ENCODE data around the gene SRL.

SRL gene

DNA sequence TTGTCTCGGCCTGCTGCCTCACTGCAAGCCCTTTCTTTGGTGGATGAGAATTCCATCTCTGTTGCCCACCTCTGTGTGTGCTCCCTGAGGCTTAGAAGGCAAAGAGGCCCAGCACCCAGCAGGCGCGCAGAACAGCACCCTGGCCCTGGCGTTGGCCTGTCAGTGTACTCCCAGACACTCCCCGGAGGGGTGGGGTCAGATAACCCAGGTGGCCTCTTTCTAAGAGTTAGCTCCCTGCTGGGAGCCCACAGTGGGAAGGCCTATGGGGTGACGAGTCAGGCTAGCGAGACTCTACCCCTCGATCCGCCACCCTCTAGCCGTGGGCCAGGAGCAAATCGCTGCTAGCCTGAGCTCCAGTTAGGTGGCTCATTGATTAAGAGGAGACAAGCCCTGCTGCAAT lies 38.1 kb downstream of the SRL start:
- Histone ChIP-seq H3K36me3 (replicated peaks in 1 of 2; ENCODE audit: control insufficient read depth in 2 of 2, insufficient read depth in 2 of 2, low read length in 2 of 2) (no peaks in the 10 kb centered on the region), H3K18ac (ENCODE audit: low read length) (peak overlapping the region; percentile 32), H3K79me1 (ENCODE audit: low read depth, low read length) (no peaks in the 10 kb centered on the region), H2BK15ac (ENCODE audit: low read length) (no peak overlapping the region), H3K4me3 (ENCODE audit: low read length in 2 of 2) (peak overlapping the region in 1 of 2 donors; percentile 25), H3K14ac (ENCODE audit: low read length) (no peak overlapping the region), H2AFZ (ENCODE audit: low read length) (no peak overlapping the region), H3K4ac (ENCODE audit: low read length) (no peak overlapping the region), H2AK5ac (ENCODE audit: low read depth, low read length) (no peak overlapping the region), H2BK12ac (ENCODE audit: low read length) (no peak overlapping the region), H4K91ac (ENCODE audit: low read depth, low read length, poor library complexity) (no peak overlapping the region), H3K4me2 (ENCODE audit: insufficient read depth, low read length, poor library complexity, severe bottlenecking) (no peak overlapping the region), H3K27ac (replicated peaks; ENCODE audit: low read length) (no peak overlapping the region), H4K8ac (ENCODE audit: low read depth, low read length) (no peak overlapping the region), H3K23ac (ENCODE audit: low read depth, low read length, poor library complexity) (no peak overlapping the region), H2BK5ac (ENCODE audit: low read length) (no peak overlapping the region), H3K4me1 (ENCODE audit: control insufficient read depth in 2 of 2, insufficient read depth in 1 of 2, low read depth in 1 of 2, low read length in 2 of 2) (peaks cover 0 to 4% of the 10 kb centered on the region in 2 donors), H3K9ac (ENCODE audit: low read depth, low read length, poor library complexity) (no peak overlapping the region), H2BK120ac (ENCODE audit: low read depth, low read length) (no peak overlapping the region), H3K9me3 (replicated peaks in 1 of 2; ENCODE audit: control insufficient read depth in 2 of 2, insufficient read depth in 1 of 2, low read depth in 1 of 2, low read length in 2 of 2) (peaks cover 0 to 2% of the 10 kb centered on the region in 2 donors), H3K27me3 (ENCODE audit: control insufficient read depth in 3 of 3, insufficient read depth in 3 of 3, low read depth in 1 of 3, low read length in 3 of 3) (peaks cover 0 to 30% (median 0%) of the 10 kb centered on the region in 3 experiments)
- DNase-seq (ENCODE audit: low spot score), result no peak
- no CpG with 5 or more reads among the region's 11 CpGs for WGBS, 2 donors (ENCODE audit: extremely low coverage in 2 of 2, insufficient read length in 2 of 2, insufficient replicate concordance in 1 of 2)

GRCh38 chr16:4202615-4203345 lies 39.1 kb downstream of the SRL start:
- Histone ChIP-seq H3K14ac (ENCODE audit: low read length) (no peak overlapping the region), H3K27me3 (ENCODE audit: control insufficient read depth in 3 of 3, insufficient read depth in 3 of 3, low read depth in 1 of 3, low read length in 3 of 3) (peaks cover 0 to 21% (median 0%) of the 10 kb centered on the region in 3 experiments), H3K9me3 (replicated peaks in 1 of 2; ENCODE audit: control insufficient read depth in 2 of 2, insufficient read depth in 1 of 2, low read depth in 1 of 2, low read length in 2 of 2) (peaks cover 0 to 2% of the 10 kb centered on the region in 2 donors), H3K4me2 (ENCODE audit: insufficient read depth, low read length, poor library complexity, severe bottlenecking) (no peak overlapping the region), H3K36me3 (replicated peaks in 1 of 2; ENCODE audit: control insufficient read depth in 2 of 2, insufficient read depth in 2 of 2, low read length in 2 of 2) (no peaks in the 10 kb centered on the region), H2AK5ac (ENCODE audit: low read depth, low read length) (peak overlapping the region; percentile 5), H3K79me1 (ENCODE audit: low read depth, low read length) (no peaks in the 10 kb centered on the region), H3K4ac (ENCODE audit: low read length) (no peak overlapping the region), H2BK5ac (ENCODE audit: low read length) (no peak overlapping the region), H3K18ac (ENCODE audit: low read length) (peak overlapping the region; percentile 20), H3K27ac (replicated peaks; ENCODE audit: low read length) (no peak overlapping the region), H4K91ac (ENCODE audit: low read depth, low read length, poor library complexity) (no peak overlapping the region), H3K4me1 (ENCODE audit: control insufficient read depth in 2 of 2, insufficient read depth in 1 of 2, low read depth in 1 of 2, low read length in 2 of 2) (peaks cover 0 to 4% of the 10 kb centered on the region in 2 donors), H2AFZ (ENCODE audit: low read length) (no peak overlapping the region), H3K9ac (ENCODE audit: low read depth, low read length, poor library complexity) (no peak overlapping the region), H2BK12ac (ENCODE audit: low read length) (peak overlapping the region; percentile 93), H2BK15ac (ENCODE audit: low read length) (no peak overlapping the region), H2BK120ac (ENCODE audit: low read depth, low read length) (no peak overlapping the region), H3K4me3 (ENCODE audit: low read length in 2 of 2) (no peak overlapping the region), H4K8ac (ENCODE audit: low read depth, low read length) (no peak overlapping the region), H3K23ac (ENCODE audit: low read depth, low read length, poor library complexity) (no peak overlapping the region)
- no CpG with 5 or more reads among the region's 21 CpGs for WGBS, 2 donors (ENCODE audit: extremely low coverage in 2 of 2, insufficient read length in 2 of 2, insufficient replicate concordance in 1 of 2)
- DNase-seq (ENCODE audit: low spot score), result no peak

GRCh38 chr16:4200781-4201137 lies 41.1 kb downstream of the SRL start:
- DNase-seq (ENCODE audit: low spot score), result no peak
- no peak overlapping the region for H2AK5ac ChIP-seq (ENCODE audit: low read depth, low read length)
- H2AFZ ChIP-seq (ENCODE audit: low read length), result no peak overlapping the region
- H3K27me3 ChIP-seq (ENCODE audit: control insufficient read depth in 3 of 3, insufficient read depth in 3 of 3, low read depth in 1 of 3, low read length in 3 of 3), result peaks cover 0 to 8% (median 0%) of the 10 kb centered on the region in 3 experiments
- WGBS, 2 donors (ENCODE audit: extremely low coverage in 2 of 2, insufficient read length in 2 of 2, insufficient replicate concordance in 1 of 2), result no CpG with 5 or more reads among the region's 1 CpG
- H2BK120ac ChIP-seq (ENCODE audit: low read depth, low read length), result no peak overlapping the region
- H2BK12ac ChIP-seq (ENCODE audit: low read length), result no peak overlapping the region
- no peak overlapping the region for H3K18ac ChIP-seq (ENCODE audit: low read length)
- H3K4me3 ChIP-seq (ENCODE audit: low read length in 2 of 2), result no peak overlapping the region
- H2BK5ac ChIP-seq (ENCODE audit: low read length), result no peak overlapping the region
- no peak overlapping the region for H3K9ac ChIP-seq (ENCODE audit: low read depth, low read length, poor library complexity)
- no peak overlapping the region for H3K14ac ChIP-seq (ENCODE audit: low read length)
- H3K23ac ChIP-seq (ENCODE audit: low read depth, low read length, poor library complexity), result no peak overlapping the region
- H4K91ac ChIP-seq (ENCODE audit: low read depth, low read length, poor library complexity), result no peak overlapping the region
- no peak overlapping the region for H3K27ac ChIP-seq (replicated peaks; ENCODE audit: low read length)
- no peak overlapping the region for H3K4ac ChIP-seq (ENCODE audit: low read length)
- H4K8ac ChIP-seq (ENCODE audit: low read depth, low read length), result no peak overlapping the region
- H2BK15ac ChIP-seq (ENCODE audit: low read length), result no peak overlapping the region
- no peak overlapping the region for H3K4me2 ChIP-seq (ENCODE audit: insufficient read depth, low read length, poor library complexity, severe bottlenecking)
- H3K36me3 ChIP-seq (replicated peaks in 1 of 2; ENCODE audit: control insufficient read depth in 2 of 2, insufficient read depth in 2 of 2, low read length in 2 of 2), result no peaks in the 10 kb centered on the region
- peaks cover 0 to 2% of the 10 kb centered on the region in 2 donors for H3K9me3 ChIP-seq (replicated peaks in 1 of 2; ENCODE audit: control insufficient read depth in 2 of 2, insufficient read depth in 1 of 2, low read depth in 1 of 2, low read length in 2 of 2)
- peaks cover 0 to 4% of the 10 kb centered on the region in 2 donors for H3K4me1 ChIP-seq (ENCODE audit: control insufficient read depth in 2 of 2, insufficient read depth in 1 of 2, low read depth in 1 of 2, low read length in 2 of 2)
- no peaks in the 10 kb centered on the region for H3K79me1 ChIP-seq (ENCODE audit: low read depth, low read length)

GRCh38 chr16:4200000-4200780 lies 41.7 kb downstream of the SRL start:
- H3K4me3 ChIP-seq (ENCODE audit: low read length in 2 of 2), result peak overlapping the region in 1 of 2 donors; percentile 51
- no peak overlapping the region for H2AK5ac ChIP-seq (ENCODE audit: low read depth, low read length)
- H2BK120ac ChIP-seq (ENCODE audit: low read depth, low read length), result no peak overlapping the region
- peaks cover 0 to 2% of the 10 kb centered on the region in 2 donors for H3K9me3 ChIP-seq (replicated peaks in 1 of 2; ENCODE audit: control insufficient read depth in 2 of 2, insufficient read depth in 1 of 2, low read depth in 1 of 2, low read length in 2 of 2)
- no peak overlapping the region for H2BK12ac ChIP-seq (ENCODE audit: low read length)
- H2BK5ac ChIP-seq (ENCODE audit: low read length), result no peak overlapping the region
- peak; percentile 35 for DNase-seq (ENCODE audit: low spot score)
- no peaks in the 10 kb centered on the region for H3K36me3 ChIP-seq (replicated peaks in 1 of 2; ENCODE audit: control insufficient read depth in 2 of 2, insufficient read depth in 2 of 2, low read length in 2 of 2)
- no peak overlapping the region for H4K91ac ChIP-seq (ENCODE audit: low read depth, low read length, poor library complexity)
- no peak overlapping the region for H4K8ac ChIP-seq (ENCODE audit: low read depth, low read length)
- no peak overlapping the region for H3K9ac ChIP-seq (ENCODE audit: low read depth, low read length, poor library complexity)
- no peak overlapping the region for H3K4ac ChIP-seq (ENCODE audit: low read length)
- H2AFZ ChIP-seq (ENCODE audit: low read length), result peak overlapping the region; percentile 15
- no peak overlapping the region for H3K27ac ChIP-seq (replicated peaks; ENCODE audit: low read length)
- WGBS, 2 donors (ENCODE audit: extremely low coverage in 2 of 2, insufficient read length in 2 of 2, insufficient replicate concordance in 1 of 2), result no CpG with 5 or more reads among the region's 15 CpGs
- no peaks in the 10 kb centered on the region for H3K79me1 ChIP-seq (ENCODE audit: low read depth, low read length)
- no peak overlapping the region for H3K18ac ChIP-seq (ENCODE audit: low read length)
- H3K23ac ChIP-seq (ENCODE audit: low read depth, low read length, poor library complexity), result no peak overlapping the region
- no peak overlapping the region for H3K14ac ChIP-seq (ENCODE audit: low read length)
- H3K27me3 ChIP-seq (ENCODE audit: control insufficient read depth in 3 of 3, insufficient read depth in 3 of 3, low read depth in 1 of 3, low read length in 3 of 3), result peaks cover 0 to 8% (median 0%) of the 10 kb centered on the region in 3 experiments
- no peak overlapping the region for H3K4me2 ChIP-seq (ENCODE audit: insufficient read depth, low read length, poor library complexity, severe bottlenecking)
- H2BK15ac ChIP-seq (ENCODE audit: low read length), result no peak overlapping the region
- H3K4me1 ChIP-seq (ENCODE audit: control insufficient read depth in 2 of 2, insufficient read depth in 1 of 2, low read depth in 1 of 2, low read length in 2 of 2), result peaks cover 0 to 4% of the 10 kb centered on the region in 2 donors

All from neuronal stem cell (in vitro differentiated cells).